Measurements from ENCODE around the gene PLG. TPM values are rescaled to one million over a fixed set of nuclear protein-coding genes. Genes with fewer than 3 reads are reported as not detected.

The PLG gene
- polyA plus RNA-seq, 1 experiment: not detected

- Histone ChIP-seq H3K27ac (ENCODE audit: low read depth, low read length) (no peak overlapping the region), H3K4me3 (ENCODE audit: low read depth, low read length) (no peak overlapping the region), H3K27me3 (ENCODE audit: control insufficient read depth, insufficient read depth, low read length) (no peaks in the 10 kb centered on the region), H3K9me3 (ENCODE audit: control insufficient read depth, insufficient read depth, low read length) (peaks cover 13% of the 10 kb centered on the region)
- ChIA-PET POLR2A (no interaction called here), CTCF (no interaction called here)
- TF ChIP-seq, protein P1, sequence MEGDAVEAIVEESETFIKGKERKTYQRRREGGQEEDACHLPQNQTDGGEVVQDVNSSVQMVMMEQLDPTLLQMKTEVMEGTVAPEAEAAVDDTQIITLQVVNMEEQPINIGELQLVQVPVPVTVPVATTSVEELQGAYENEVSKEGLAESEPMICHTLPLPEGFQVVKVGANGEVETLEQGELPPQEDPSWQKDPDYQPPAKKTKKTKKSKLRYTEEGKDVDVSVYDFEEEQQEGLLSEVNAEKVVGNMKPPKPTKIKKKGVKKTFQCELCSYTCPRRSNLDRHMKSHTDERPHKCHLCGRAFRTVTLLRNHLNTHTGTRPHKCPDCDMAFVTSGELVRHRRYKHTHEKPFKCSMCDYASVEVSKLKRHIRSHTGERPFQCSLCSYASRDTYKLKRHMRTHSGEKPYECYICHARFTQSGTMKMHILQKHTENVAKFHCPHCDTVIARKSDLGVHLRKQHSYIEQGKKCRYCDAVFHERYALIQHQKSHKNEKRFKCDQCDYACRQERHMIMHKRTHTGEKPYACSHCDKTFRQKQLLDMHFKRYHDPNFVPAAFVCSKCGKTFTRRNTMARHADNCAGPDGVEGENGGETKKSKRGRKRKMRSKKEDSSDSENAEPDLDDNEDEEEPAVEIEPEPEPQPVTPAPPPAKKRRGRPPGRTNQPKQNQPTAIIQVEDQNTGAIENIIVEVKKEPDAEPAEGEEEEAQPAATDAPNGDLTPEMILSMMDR (IDR thresholded peaks at IDR 0.05; ENCODE audit: low read depth, low read length): no peak
- DNase-seq (ENCODE audit: low read depth, low spot score): no peak
Observed at GRCh38 chr6:160766657-160766988, 64.6 kb downstream of the PLG start.

DNA sequence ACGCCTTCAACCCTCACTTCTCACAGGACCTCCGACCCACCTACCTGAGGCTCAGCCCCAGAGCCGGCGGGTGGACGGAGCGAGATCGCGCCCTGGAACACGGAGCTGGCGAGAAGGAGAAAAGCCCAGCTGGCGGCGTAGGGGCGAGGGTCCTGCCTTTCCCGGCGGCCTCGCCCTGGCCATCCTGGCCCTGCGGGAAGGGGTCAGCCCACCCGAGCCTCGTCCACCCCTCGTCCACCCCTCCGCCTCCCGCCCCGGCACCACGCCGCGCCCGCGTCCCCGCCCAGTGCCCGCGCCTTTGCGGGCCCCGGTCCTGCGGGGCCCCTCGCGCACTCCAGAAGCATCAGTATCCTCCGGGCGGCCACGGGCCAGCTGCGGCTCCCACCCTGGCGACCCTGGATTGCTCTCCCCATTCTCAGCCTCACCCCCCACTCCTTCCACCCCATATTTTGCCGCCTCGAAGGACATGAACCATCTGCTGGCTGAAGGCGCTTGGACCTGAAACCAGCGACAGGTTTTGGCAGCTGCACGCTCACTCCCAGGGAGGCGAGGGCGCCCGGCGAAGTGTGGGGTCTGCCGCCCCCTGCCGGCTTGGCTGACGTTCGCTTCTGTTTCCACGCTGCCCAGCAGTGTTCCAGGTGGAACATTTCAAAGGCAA lies 65.1 kb downstream of the PLG start:
- no peak for DNase-seq (ENCODE audit: low read depth, low spot score)
- CTCF ChIA-PET: interaction anchor here (1.0 kb wide), 2 partner anchors 13 to 606 kb away, joined by 3 to 5 read pairs; no protein-coding TSS in a partner anchor
- POLR2A ChIA-PET: no interaction called here
- Histone ChIP-seq H3K4me3 (ENCODE audit: low read depth, low read length) (0 out of 2 replicates have a peak overlapping the region, but pooled peaks have one; percentile 13), H3K27ac (ENCODE audit: low read depth, low read length) (no peak overlapping the region), H3K9me3 (ENCODE audit: control insufficient read depth, insufficient read depth, low read length) (peaks cover 13% of the 10 kb centered on the region), H3K27me3 (ENCODE audit: control insufficient read depth, insufficient read depth, low read length) (no peaks in the 10 kb centered on the region)
- TF ChIP-seq, protein P1 (IDR thresholded peaks at IDR 0.05; ENCODE audit: low read depth, low read length): peak; percentile 48

GRCh38 chr6:160767647-160768019 lies 65.6 kb downstream of the PLG start:
- Histone ChIP-seq H3K9me3 (ENCODE audit: control insufficient read depth, insufficient read depth, low read length) (peaks cover 15% of the 10 kb centered on the region), H3K27ac (ENCODE audit: low read depth, low read length) (no peak overlapping the region), H3K27me3 (ENCODE audit: control insufficient read depth, insufficient read depth, low read length) (no peaks in the 10 kb centered on the region), H3K4me3 (ENCODE audit: low read depth, low read length) (no peak overlapping the region)
- CTCF ChIA-PET: interaction anchor here (1.0 kb wide), 2 partner anchors 13 to 606 kb away, joined by 3 to 5 read pairs; no protein-coding TSS in a partner anchor
- DNase-seq (ENCODE audit: low read depth, low spot score): no peak
- POLR2A ChIA-PET: no interaction called here
- TF ChIP-seq, protein P1 (IDR thresholded peaks at IDR 0.05; ENCODE audit: low read depth, low read length): no peak

GRCh38 chr6:160768101-160768500 lies 66.1 kb downstream of the PLG start:
- POLR2A ChIA-PET: no interaction called here
- Histone ChIP-seq H3K27ac (ENCODE audit: low read depth, low read length) (no peak overlapping the region), H3K4me3 (ENCODE audit: low read depth, low read length) (no peak overlapping the region), H3K27me3 (ENCODE audit: control insufficient read depth, insufficient read depth, low read length) (no peaks in the 10 kb centered on the region), H3K9me3 (ENCODE audit: control insufficient read depth, insufficient read depth, low read length) (peaks cover 18% of the 10 kb centered on the region)
- CTCF ChIA-PET: interaction anchor here (1.0 kb wide), 2 partner anchors 14 to 605 kb away, joined by 3 to 5 read pairs; no protein-coding TSS in a partner anchor
- DNase-seq (ENCODE audit: low read depth, low spot score): no peak
- TF ChIP-seq, protein P1 (IDR thresholded peaks at IDR 0.05; ENCODE audit: low read depth, low read length): no peak

DNA sequence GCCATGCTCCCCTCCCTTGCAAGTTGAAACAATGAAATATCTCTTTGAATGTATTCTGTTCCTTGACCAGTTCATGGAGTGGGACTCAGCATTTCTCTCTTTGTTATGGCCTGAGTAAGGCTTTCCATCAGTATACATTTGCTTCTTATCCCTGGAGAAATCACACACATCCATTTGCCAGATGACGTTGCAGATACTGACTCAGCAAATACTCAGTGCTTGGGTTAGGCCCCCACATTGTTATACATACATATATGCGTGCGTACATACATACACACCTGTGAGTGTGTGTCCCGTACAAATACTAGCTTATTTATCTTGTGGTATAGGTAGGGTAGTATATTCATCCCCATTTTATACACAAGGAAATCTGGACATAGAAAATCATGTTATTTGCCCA lies 72.4 kb downstream of the PLG start:
- Histone ChIP-seq H3K27me3 (ENCODE audit: control insufficient read depth, insufficient read depth, low read length) (no peaks in the 10 kb centered on the region), H3K4me3 (ENCODE audit: low read depth, low read length) (no peak overlapping the region), H3K27ac (ENCODE audit: low read depth, low read length) (no peak overlapping the region), H3K9me3 (ENCODE audit: control insufficient read depth, insufficient read depth, low read length) (peaks cover 7% of the 10 kb centered on the region)
- ChIA-PET POLR2A (no interaction called here), CTCF (no interaction called here)
- DNase-seq (ENCODE audit: low read depth, low spot score): no peak
- TF ChIP-seq, protein P1 (IDR thresholded peaks at IDR 0.05; ENCODE audit: low read depth, low read length): no peak

Data from AG04450 (cell line).